Stimulated activated CD8-positive, alpha-beta memory T cell treated with anti-CD3 and anti-CD28 coated beads, Interleukin-4, amount 100 ng/mL, for 48 hours (primary cell): Measurements from ENCODE around the gene GTF3C5.

Experiments used
- DNase-seq: peaks from one replicate; pipeline ENCODE4 v3.0.0-alpha.2; 2020

The GTF3C5 gene

DNA sequence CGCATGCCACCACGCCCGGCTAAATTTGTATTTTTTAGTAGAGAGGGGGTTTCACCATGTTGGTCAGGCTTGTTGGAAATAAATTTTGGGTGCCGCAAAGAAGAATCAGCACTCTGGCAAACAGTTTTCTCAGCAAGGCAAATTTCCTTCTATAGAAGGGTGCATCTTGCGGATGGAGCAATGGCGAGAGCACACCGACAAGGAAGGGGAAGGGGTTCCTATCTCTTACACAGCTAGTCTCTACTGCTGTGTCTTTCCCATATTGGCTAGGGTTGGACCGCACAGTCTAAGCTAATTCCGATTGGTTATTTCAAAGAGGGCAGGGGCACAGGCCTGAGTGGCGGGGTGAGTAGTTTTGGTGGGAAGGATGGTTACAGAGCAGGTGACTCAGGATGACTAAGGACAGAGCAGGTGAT, 707 bp downstream of the GTF3C5 start:
- DNase-seq: peak; percentile 44

DNA sequence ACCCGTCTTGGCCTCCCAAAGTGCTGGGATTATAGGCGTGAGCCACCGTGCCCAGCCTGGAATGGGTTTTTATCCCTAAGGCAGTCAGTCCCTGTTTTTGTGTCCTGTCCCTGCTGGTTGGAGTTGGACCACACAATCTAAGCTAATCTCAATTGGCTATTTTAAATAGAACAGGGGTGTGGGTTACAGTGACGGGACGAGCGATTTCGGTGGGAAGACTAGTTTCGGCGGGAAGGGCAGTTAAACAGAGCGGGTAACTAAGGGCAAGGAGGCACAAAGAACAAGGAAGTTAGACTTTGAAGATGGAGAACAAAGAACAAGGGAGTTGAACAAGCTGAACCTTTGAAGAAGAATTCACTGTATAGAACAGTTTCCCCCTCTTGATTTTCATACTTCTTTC, 1.4 kb downstream of the GTF3C5 start:
- no peak for DNase-seq

DNA sequence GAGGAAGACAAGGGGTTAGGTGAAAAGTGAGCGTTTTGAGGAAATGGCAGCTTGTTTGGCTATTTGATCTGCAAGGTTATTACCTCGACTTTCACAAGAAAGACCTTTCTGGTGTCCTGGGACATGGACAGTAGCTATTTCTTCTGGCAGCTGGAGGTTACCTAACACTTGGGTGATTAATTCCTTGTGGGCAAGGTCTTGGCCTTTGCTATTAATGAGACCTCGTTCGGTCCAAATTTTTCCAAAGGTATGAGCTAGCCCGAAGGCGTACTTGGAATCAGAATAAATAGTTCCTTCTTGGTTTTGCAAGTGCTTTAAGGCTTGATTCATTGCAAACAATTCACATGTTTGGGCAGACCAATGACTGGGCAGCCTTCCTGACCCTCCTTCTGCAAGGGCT, 4.9 kb downstream of the GTF3C5 start:
- no peak for DNase-seq

DNA sequence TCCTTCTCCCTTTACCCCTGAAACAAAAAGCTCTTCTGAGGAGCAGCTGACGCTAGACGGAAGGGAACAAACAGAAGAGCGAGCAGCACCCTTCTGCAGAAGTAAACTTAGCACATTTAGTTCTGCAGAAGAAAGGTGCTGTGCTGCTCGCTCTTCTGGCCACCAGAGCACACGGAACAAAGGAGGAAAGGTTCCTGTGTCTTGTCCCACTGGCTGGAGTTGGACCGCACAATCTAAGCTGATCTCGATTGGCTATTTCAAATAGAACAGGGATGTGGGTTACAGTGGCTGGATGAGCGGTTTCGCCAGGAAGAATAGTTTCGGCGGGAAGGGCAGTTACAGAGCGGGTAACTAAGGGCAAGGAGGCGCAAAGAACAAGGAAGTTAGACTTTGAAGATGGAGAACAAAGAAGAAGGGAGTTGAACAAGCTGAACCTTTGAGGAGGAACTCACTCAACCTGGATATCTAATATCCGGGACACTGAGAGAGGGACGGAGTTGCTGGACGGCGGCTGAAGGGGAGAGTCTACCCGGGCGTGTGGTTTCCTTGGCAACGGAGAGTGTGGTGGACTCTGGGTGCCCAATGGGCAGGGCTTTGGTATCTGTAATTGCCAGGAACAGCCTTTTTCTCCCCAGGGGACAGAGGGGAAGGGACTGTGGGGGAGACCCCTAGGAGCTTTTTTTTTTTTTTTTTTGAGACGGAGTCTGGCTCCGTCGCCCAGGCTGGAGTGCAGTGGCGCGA, 7.1 kb downstream of the GTF3C5 start:
- DNase-seq: no peak

DNA sequence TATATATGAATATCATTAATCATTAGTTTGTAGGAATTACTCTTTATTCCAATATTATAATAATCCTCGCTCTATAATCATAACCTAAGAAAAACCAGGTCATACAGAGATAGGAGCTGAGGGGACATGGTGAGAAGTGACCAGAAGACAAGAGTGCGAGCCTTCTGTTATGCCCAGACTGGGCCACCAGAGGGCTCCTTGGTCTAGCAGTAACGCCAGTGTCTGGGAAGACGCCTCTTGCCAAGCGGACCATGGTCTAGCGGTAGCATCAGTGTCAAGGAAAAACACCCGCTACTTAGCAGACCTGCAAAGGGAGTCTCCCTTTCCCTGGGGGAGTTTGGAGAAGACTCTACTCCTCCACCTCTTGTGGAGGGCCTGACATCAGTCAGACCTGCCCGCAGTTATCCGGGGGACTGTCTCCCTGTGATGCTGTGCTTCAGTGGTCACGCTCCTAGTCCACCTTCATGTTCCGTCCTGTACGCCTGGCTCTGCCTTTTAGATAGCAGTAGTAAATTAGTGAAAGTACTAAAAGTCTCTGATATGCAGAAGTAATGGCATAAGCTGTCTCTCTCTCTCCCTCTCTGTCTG, 10.2 kb downstream of the GTF3C5 start:
- DNase-seq: peak; percentile 68

DNA sequence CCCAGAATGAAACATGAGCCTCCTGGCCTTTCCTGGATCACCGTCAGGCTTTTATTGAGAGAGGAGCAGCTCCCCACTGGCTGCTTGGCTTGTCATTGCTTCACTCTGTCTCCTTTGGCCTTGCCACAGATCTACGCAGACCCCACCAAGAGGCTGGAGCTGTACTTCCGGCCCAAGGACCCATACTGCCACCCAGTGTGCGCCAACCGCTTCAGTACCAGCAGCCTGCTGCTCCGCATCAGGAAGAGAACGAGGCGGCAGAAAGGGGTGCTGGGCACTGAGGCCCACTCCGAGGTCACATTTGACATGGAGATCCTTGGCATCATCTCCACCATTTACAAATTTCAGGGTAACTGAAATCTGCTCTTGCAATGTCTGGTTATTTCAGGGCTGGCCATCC, 11.2 kb downstream of the GTF3C5 start:
- no peak for DNase-seq

DNA sequence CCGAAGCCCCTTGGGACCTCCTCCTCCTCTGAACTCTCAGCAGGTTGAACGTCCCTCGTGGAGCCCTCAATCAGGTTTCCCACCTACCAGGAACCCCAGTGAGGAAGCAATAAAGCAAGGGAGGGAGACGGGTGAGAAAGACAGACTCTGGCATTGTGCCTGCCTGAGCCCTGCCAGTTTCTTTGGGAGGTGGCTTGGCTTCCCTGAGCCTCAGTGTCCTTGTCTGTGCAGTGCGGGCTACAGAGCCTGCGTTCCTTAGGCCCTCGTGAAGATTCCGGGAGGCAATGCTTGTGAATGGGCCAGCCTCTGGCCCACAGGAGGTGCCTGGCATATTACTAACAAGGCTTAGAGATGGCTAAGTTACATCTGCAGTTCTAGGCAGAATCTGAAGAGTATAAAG, 11.9 kb downstream of the GTF3C5 start:
- DNase-seq: no peak

DNA sequence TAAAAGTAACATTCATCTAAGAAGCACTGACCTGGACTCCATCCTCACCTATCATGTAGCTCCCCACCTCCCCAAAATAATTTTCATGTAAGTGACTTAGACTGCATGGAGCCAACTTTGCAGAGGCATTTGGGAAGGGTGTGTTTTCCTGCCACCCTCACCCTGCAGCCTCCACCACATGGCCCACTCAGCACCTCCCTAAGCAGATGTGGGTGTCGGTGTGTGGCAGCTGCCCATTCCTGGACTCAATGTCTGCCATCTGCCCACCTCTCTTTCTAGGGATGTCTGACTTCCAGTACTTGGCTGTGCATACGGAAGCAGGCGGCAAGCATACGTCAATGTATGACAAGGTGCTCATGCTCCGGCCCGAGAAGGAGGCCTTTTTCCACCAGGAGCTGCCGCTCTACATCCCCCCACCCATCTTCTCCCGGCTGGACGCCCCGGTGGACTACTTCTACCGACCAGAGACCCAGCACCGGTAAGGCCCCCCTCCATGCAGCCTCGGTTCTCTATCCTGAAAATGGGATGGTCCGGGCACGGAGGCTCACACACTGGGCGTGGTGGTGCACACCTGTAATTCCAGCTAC, 12.7 kb downstream of the GTF3C5 start:
- DNase-seq: no peak

DNA sequence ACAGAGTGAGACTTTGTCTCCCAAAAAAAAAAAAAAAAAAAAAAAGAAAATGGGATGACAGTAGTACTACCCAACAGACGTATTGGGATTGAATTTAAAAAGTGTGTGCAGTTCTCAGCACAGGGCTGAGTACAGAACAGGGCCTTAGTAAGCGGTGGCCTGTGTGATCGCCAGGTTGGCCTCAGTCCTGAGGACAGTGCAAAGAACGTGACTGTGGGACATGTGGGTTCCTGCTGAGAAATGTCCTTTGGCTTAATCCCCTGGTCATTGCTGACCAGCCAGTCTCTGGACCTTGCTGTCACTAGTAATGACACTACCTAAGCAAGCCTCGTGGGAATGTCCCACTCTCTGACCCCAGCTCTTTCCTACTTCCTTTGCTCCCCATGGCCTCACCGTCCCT, 13.3 kb downstream of the GTF3C5 start:
- DNase-seq: no peak

DNA sequence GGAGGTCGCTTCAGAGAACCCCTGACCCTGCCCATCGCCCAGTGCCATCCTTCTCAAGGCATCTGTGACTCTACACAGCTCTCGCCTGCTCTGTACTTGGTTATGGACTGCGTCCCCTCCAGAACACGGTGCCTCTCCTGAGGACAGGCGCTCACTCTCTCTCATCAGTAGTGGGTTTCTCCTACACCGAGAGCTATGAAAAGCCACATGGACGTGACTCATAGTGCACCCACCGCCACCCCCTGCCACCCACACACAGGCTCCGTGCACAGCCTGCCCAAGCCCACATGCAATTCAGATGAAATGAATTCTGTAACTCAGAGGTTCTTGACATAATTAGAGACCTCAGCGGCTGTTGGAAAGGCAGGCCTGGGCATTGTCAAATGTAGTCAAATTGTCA, 13.9 kb downstream of the GTF3C5 start:
- no peak for DNase-seq

DNA sequence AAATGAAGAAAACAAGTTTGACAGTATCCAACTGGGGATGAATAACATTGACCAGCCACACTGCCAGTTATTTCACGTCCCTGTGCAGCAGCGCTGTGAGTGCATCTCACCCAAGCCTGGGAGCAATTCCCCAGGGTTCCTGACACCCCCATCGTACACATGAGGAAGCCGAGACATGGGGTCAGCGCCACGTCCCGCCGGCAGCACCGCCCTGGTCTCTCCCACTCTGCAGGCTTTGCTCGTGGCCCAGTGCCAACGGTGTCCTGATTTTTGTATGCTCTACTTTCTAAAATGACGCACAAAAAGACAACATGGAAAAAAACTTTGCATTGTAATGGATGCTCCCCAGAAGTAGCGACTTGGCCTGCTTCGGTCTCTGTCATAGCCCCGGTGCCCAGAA, 14.3 kb downstream of the GTF3C5 start:
- DNase-seq: no peak

DNA sequence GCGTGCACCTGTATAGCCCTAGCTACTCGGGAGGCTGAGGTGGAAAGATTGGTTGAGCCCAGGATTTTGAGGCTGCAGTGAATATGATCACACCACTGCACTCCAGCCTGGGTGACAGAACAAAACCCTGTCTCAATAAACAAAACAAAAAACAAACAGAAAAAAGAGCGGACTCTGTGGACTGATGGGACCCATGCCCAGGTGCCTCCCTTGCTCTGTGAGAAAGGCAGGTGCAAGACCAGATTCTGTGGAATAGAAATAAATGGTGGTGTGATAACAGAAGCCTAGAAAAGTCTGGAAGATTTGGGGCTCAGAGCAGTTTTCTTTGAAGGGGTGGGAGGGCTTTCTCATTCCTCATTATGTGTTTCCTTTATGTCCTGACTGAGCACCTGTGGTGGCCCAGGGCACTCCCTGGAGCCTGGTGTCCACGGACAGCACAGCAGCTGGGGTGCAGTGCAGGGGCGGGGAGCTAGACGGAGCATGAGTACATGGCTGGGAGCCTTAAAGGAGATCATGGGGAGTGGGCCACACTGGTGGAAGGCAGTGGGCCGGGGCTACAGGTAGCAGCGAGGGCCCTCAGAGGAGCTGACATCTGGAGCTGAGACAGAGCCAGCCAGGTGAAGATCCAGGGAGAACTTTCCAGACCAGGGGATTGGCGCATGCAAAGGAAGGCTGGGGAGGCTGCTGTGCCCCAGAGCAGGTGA, 15.6 kb downstream of the GTF3C5 start:
- no peak for DNase-seq

DNA sequence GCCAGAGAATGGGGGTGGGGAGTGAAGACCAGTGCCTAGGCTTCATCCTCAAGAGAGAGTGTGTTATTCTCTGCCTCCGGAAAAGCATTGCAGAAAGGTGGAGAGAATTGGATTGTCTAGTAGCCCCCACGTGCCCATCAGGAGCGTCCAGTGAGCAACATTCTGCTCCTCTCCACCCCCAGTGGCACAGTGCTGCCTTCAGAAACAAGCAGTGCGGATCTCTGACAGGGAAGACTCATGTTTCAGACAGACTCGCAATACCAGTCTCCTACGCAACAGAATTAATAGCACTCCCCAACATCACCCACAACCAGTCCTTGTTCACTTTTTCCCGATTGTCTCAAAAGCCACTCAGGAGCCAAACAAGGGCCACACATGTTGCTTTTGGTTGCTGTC, 16.1 kb downstream of the GTF3C5 start:
- no peak for DNase-seq

DNA sequence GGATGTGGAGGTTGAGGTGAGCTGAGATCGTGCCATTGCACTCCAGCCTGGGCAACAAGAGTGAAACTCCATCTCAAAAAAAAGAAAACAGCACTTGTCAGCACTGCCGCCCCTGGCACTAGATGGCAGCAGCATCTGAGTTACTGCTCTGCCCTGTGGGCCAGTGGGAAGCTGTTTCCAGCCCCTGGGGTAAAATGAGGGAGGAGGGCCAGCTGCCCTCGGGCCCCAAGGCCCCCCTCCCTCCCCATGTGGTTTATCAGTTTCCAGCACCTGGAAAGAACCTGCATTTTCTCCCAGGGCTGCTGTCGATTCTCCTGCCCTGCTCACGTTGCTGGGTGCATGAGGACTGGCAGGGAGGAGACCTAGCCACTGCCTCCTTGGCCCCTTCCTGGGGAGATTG, 17.8 kb downstream of the GTF3C5 start:
- no peak for DNase-seq

DNA sequence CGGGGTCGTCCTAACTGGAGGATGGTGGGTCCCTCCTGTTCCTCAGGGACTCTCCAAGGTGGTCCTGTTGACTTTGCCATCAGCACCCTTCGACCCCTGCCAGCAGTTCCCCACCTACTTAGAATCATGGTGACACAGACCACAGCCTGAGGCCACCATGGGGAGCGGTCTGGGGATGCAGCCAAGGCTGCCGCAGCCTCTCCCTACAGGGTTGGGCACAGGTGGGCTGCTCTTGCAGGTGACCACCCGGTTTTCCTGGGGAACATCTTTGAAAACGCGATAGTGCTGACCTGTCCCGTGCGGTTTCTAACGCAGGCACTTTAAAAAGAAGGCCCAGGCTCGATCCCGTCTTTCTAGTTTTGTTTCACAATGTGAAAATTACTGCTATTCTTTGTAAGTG, 18.2 kb downstream of the GTF3C5 start:
- no peak for DNase-seq

DNA sequence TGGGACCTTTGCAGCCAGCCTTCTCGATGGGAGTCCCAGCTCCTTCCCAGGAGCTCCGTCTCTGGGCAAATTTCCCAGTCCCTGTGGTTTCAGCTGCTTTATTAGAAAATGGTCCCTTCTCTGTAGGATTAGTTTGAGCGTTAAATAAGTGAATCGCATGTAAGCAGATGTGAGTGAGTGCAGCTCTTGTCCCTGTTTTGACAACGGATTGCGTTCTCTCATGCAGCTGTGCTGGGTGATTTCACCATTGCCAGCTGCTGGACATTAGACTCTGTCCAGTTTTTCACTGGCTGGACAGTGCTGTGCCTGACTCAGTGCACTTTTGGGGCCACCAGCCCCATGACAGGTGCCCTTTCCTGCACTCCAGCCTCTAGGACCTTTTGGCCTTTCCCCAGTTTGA, 19.3 kb downstream of the GTF3C5 start:
- no peak for DNase-seq

DNA sequence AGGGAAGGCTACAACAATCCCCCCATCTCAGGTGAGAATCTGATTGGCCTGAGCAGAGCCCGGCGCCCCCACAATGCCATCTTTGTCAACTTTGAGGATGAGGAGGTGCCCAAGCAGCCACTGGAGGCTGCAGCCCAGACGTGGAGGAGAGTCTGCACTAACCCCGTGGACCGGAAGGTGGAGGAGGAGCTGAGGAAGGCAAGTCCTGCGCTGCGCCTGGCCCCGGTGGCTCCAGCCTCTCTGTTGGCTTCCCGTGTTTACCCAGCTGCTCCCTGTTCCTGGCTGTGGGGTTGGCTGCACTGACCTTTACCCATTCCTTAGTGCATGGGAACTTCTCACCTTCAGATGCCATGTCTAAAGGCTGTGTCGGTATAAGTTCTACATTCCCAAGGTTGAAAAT, 20.0 kb downstream of the GTF3C5 start:
- no peak for DNase-seq

DNA sequence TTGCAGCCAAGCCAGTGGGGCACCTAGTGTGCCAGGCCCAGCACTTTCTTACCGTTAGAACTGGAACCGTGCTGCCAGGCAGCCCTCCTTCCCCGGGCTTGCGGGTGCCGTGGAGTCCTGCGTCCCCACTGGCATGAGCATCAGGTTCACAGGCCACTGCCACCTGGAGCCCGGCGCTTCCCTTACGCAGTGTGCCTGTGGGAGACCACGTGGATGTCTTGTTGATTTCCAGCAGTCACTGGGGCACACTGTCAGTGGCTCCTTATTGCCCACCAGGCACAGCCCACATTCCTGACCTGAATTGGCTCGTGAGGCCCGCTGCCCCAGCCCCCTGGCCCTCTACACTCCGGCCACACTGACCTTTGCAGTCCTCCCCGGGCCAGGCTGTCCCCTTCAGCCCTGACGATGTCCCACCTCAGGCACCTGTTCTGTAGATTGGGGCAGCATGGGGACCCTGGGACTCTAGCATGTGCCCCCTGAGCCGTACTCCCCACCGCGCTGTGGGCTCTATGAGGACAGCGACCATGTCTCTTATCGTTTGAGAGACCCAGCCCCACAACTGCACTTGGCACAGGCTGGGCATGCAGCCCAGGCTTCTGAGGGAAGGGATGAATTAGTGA, 20.6 kb downstream of the GTF3C5 start:
- DNase-seq: no peak

DNA sequence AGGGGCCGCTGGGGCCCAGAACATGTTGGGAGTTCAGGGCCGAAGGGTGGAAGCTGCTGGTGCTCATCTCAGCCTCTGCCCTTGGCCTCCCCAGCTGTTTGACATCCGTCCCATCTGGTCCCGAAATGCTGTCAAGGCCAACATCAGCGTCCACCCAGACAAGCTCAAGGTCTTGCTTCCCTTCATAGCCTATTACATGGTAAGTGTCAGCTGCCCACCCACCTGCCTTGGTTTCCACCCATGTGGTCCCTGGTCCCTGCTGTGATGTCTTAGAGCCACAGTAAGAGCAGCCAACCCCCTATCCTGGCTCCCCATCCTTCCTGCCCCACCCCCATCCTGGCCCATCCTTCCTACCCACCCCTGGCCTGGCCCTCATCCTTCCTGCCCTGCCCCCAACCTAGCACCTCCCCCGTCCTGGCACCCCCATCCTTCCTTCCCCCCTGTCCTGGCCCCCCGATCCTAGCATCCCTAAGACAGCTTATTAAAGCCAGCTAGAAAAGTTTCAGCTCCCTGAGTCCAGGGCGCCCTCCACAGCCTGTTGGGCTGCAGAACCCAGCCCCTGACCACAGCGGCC, 21.3 kb downstream of the GTF3C5 start:
- DNase-seq: no peak

DNA sequence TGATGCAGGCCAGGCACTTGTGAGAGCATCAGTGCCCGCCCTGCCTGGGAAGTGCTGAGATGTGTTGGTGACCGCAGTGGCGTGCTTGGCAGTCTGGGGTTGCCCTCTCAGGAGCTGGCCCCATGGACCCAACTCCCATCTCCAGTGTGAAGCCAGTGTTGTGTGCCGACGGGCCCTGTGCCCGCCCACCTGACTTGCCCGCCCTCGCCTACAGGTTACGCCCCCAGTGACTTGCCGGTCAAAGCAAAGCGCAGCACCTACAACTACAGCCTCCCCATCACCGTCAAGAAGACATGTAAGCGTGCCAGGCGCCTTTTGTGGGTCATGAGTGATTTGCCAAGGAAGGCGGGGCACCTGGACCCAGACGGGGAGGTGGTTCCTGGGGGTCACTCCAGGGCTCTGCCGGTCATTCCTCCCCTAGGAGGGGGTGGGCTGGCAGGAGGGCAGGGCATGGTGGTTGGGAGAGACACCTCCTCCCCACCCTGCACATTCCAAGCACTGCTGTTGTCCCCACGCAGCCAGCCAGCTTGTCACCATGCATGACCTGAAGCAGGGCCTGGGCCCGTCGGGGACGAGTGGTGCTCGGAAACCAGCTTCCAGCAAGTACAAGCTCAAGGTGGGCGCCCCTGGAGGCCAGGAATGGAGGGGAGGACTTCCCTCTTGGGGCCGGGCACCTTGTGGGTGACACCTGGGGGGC, 23.5 kb downstream of the GTF3C5 start:
- DNase-seq: no peak

DNA sequence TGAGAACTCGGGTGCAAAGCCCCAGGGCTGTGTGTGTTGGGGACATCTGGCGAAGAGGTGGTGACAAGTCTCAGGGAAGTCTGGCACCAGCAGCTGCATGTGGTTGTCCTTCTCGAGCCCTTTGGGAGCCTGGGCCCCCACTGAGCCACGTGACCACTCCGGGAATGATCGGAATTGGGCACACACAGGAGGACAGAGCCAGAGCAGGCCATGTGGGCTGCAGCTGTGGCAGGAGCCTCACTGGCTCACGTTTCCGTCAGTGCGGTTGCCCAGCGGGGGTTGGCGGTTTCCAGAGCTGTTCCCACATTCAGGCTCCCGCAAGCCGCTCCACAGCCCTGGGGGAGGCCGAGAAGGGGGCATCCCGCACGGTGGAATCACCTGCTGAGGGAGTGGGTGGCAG, 24.2 kb downstream of the GTF3C5 start:
- no peak for DNase-seq

DNA sequence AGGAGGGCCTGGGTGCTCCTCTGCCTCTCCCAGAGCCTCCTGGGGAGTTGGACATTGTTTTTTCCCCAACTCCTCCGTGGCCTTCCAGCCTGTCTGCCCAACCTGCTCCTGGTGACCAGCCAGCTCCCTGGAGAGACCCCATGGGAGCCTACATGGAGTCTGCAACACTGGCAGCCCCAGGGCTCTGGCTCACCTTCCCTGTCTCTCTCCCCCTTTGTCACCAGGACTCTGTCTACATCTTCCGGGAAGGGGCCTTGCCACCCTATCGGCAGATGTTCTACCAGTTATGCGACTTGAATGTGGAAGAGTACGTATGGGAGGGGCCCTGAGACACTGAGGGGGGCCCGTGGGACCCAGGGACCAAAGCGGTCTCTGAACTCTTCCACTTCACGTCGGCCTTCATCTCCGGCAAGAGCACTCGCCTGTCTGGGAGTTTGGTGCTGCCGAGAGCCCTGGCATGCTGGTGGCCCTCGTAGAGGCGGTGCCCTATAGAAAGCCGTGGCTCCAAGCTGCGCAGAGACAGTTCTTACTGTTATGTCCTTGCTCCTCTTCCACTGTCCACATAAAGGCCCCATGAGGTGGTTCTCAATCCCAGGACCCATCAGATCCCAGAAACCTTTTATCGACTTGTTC, 25.1 kb downstream of the GTF3C5 start:
- DNase-seq: no peak
